K562 (cell line): ENCODE data around the gene SIRPA. TPM values are rescaled to one million over a fixed set of nuclear protein-coding genes. Genes with fewer than 3 reads are reported as not detected.

Source experiments
- CREB1 ChIP-seq, 2 experiments: sonication (generic) in 1 of 2; formaldehyde crosslinking in 1 of 2; IDR thresholded peaks; 2 replicates each; pipeline versions ENCODE4 v1.6.1 to v1.8.0; 2012 to 2022; ENCODE audit warnings: inconsistent platforms in 1 of 2, mild to moderate bottlenecking in 1 of 2, missing genetic modification reagents in 1 of 2, moderate library complexity in 1 of 2
- HNRNPLL ChIP-seq: fragments of 200-400 bp; formaldehyde crosslinking; IDR thresholded peaks from 2 replicates; pipeline ENCODE4 v1.6.1; 2017; ENCODE audit warnings: low read length, low read depth, mild to moderate bottlenecking; ENCODE audit not compliant: poor library complexity, severe bottlenecking
- HOMEZ ChIP-seq: fragments of 250-450 bp; sonication (Bioruptor Pico); IDR thresholded peaks from 2 replicates; pipeline ENCODE4 v1.4.0; 2020; ENCODE audit warnings: mild to moderate bottlenecking, moderate library complexity
- ILK ChIP-seq: fragments of 450-650 bp; IDR thresholded peaks from 2 replicates; pipeline ENCODE4 v1.6.1; 2016; ENCODE audit warnings: missing genetic modification characterization, low read depth, mild to moderate bottlenecking, missing compliant biosample characterization, moderate library complexity, borderline replicate concordance
- SRSF1 ChIP-seq: fragments of 200-400 bp; formaldehyde crosslinking; IDR thresholded peaks from 2 replicates; pipeline ENCODE4 v1.6.1; 2017; ENCODE audit warnings: mild to moderate bottlenecking, low read depth, low read length, moderate library complexity
- TAF7 ChIP-seq: fragments of 450-650 bp; IDR thresholded peaks from 2 replicates; pipeline ENCODE4 v1.6.1; 2016; ENCODE audit warnings: missing genetic modification characterization, missing compliant biosample characterization
- ZBTB1 ChIP-seq: sonication (generic); formaldehyde crosslinking; IDR thresholded peaks from 2 replicates; pipeline ENCODE4 v1.8.1; 2023; ENCODE audit warnings: missing genetic modification reagents, low read depth, mild to moderate bottlenecking, borderline replicate concordance
- ZBTB33 ChIP-seq: sonication (generic); formaldehyde crosslinking; IDR thresholded peaks from 2 replicates; pipeline ENCODE4 v1.8.1; 2023; ENCODE audit warnings: mild to moderate bottlenecking, missing genetic modification reagents
- ZFP30 ChIP-seq: fragments of 250-450 bp; sonication (Bioruptor Pico); IDR thresholded peaks from 2 replicates; pipeline ENCODE4 v1.8.0; 2022; ENCODE audit warnings: moderate library complexity, mild to moderate bottlenecking, inconsistent platforms, borderline replicate concordance
- ZNF143 ChIP-seq: sonication (generic); formaldehyde crosslinking; IDR thresholded peaks from 2 replicates; pipeline ENCODE4 v1.9.0; 2022; ENCODE audit warnings: mild to moderate bottlenecking, missing genetic modification reagents
- ZNF274 ChIP-seq: IDR thresholded peaks from 2 replicates; pipeline ENCODE4 v1.6.1; 2011; ENCODE audit warnings: low read depth, mild to moderate bottlenecking, low read length, moderate library complexity, borderline replicate concordance
- ZNF444 ChIP-seq: fragments of 250-450 bp; sonication (Bioruptor Pico); IDR thresholded peaks from 2 replicates; pipeline ENCODE4 v1.4.0; 2020; ENCODE audit warnings: mild to moderate bottlenecking, moderate library complexity
- ZNF740 ChIP-seq, 3 experiments: fragments of 200-800 bp in 1 of 3; sonication (Bioruptor generic) in 1 of 3; sonication (generic) in 1 of 3; formaldehyde crosslinking in 1 of 3; IDR thresholded peaks; 2 replicates each; pipeline versions ENCODE4 v1.6.1 to v1.8.0; 2016 to 2022; ENCODE audit warnings: mild to moderate bottlenecking in 2 of 3, missing compliant biosample characterization in 2 of 3, missing genetic modification characterization in 2 of 3, missing genetic modification reagents in 1 of 3
- polyA plus RNA-seq, 8 experiments: library from polyadenylated mRNA; depleted of rRNA in 4 of 8; stranded (reverse) in 5 of 8; unstranded in 3 of 8; fragments of >200 nt; fragmentation: Nextera tagmentation in 2 of 8; fragmentation: Illumina TruSeq in 1 of 8; extraction: Ambion mirVana in 2 of 8; extraction: Trizol in 1 of 8; gene quantifications; 2 replicates each; pipeline versions ENCODE4 v1.2.1 to v1.2.3, GENCODE V29; 2011 to 2014; ENCODE audit warnings: inconsistent platforms in 1 of 8, missing spikeins in 1 of 8
- total RNA-seq, 7 experiments: library from RNA; depleted of rRNA in 6 of 7; stranded (reverse); fragments of >200 nt in 6 of 7; fragmentation: Illumina TruSeq in 2 of 7; extraction: Trizol in 2 of 7; gene quantifications; 2 replicates each; pipeline versions ENCODE4 v1.2.1 to v1.2.3, GENCODE V29; 2011 to 2021; ENCODE audit warnings: low replicate concordance in 1 of 7
- TF ChIP-seq, protein P1 (sequence below): fragments of 250-450 bp; sonication (Bioruptor Pico); IDR thresholded peaks from 2 replicates; pipeline ENCODE4 v1.8.0; 2021; ENCODE audit warnings: borderline replicate concordance, mild to moderate bottlenecking, moderate library complexity; ENCODE audit not compliant: poor library complexity, severe bottlenecking
- TF ChIP-seq, protein P2 (sequence below), 3 experiments: fragments of 200-800 bp in 1 of 3; fragments of 250-450 bp in 1 of 3; fragments of 450-650 bp in 1 of 3; sonication (Bioruptor Pico) in 1 of 3; sonication (Bioruptor generic) in 1 of 3; formaldehyde crosslinking in 1 of 3; IDR thresholded peaks; 2 replicates each; pipeline versions ENCODE4 v1.6.1 to v1.8.0; 2016 to 2022; ENCODE audit warnings: mild to moderate bottlenecking in 2 of 3, missing genetic modification characterization in 2 of 3, missing compliant biosample characterization in 1 of 3, moderate library complexity in 1 of 3

SIRPA gene
- total and polyA plus RNA-seq, 9 of the 15 experiments (the other 6 are each of a cell fraction or from before 2014, with no cell fraction given) = 0.01 to 0.40 (median 0.11) TPM; not detected in 2

DNA sequence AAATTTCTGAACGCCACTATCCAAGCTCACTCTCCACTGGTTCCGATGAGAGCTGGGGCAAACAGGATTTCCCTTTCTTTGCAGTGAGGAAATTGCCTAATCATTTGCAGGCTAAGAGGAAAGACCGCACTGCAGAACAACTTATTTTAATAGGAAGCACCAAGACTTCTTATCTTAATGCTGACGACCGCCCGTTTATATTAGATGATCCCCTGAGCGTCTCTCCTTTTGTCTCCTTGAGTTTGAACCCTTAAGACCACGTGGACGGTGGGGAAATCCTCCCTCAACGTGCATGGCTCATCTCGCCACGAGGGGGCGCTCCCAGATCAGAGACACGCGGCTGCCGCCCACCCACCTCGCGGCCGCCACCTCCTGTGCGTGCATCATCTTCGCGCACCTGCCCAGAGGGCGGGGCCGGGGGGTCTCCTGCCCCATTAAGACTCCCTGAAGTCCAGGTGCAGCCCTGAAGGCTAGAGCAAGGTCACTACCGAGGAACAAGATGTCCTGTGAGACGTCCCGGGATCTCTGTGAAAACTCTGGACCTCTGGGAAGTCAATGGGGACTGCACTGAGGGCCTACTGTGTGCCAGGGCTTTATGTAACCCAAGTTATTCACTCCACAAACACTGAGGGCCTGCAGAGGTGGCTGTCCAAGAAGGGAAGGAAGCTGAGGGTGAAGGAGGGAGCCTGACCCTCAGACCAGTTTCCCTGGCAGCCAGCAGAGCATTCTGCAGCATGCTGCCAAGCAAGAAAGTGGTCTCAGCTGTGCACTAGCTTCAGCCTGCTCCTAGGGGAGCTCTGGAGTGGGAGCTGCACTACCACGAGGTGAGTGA is 70.5 kb downstream of the SIRPA start (continued):
- no peak for TF ChIP-seq CREB1 (IDR thresholded peaks at IDR 0.05)
- no peak for TF ChIP-seq CREB1 (CRISPR knock-in tag; IDR thresholded peaks at IDR 0.05)
- TF ChIP-seq, protein P1, sequence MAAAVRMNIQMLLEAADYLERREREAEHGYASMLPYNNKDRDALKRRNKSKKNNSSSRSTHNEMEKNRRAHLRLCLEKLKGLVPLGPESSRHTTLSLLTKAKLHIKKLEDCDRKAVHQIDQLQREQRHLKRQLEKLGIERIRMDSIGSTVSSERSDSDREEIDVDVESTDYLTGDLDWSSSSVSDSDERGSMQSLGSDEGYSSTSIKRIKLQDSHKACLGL (CRISPR knock-in tag) = no peak
- TF ChIP-seq, protein P2, sequence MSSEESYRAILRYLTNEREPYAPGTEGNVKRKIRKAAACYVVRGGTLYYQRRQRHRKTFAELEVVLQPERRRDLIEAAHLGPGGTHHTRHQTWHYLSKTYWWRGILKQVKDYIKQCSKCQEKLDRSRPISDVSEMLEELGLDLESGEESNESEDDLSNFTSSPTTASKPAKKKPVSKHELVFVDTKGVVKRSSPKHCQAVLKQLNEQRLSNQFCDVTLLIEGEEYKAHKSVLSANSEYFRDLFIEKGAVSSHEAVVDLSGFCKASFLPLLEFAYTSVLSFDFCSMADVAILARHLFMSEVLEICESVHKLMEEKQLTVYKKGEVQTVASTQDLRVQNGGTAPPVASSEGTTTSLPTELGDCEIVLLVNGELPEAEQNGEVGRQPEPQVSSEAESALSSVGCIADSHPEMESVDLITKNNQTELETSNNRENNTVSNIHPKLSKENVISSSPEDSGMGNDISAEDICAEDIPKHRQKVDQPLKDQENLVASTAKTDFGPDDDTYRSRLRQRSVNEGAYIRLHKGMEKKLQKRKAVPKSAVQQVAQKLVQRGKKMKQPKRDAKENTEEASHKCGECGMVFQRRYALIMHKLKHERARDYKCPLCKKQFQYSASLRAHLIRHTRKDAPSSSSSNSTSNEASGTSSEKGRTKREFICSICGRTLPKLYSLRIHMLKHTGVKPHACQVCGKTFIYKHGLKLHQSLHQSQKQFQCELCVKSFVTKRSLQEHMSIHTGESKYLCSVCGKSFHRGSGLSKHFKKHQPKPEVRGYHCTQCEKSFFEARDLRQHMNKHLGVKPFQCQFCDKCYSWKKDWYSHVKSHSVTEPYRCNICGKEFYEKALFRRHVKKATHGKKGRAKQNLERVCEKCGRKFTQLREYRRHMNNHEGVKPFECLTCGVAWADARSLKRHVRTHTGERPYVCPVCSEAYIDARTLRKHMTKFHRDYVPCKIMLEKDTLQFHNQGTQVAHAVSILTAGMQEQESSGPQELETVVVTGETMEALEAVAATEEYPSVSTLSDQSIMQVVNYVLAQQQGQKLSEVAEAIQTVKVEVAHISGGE (CRISPR knock-in tag; IDR thresholded peaks at IDR 0.05) = no peak
- no peak for TF ChIP-seq SRSF1
- TF ChIP-seq ZNF444 (CRISPR knock-in tag) = no peak
- no peak for TF ChIP-seq ZFP30 (CRISPR knock-in tag)
- TF ChIP-seq ZNF740 (CRISPR knock-in tag; IDR thresholded peaks at IDR 0.05) = peak; percentile 62; the same call in 1 of the 2 replicates
- no peak for TF ChIP-seq ZNF740 (tag; IDR thresholded peaks at IDR 0.05)
- TF ChIP-seq ILK (tag) = no peak
- TF ChIP-seq TAF7 (tag) = no peak
- no peak for TF ChIP-seq HNRNPLL
- TF ChIP-seq HOMEZ (CRISPR knock-in tag) = no peak
- no peak for TF ChIP-seq ZBTB33
- no peak for TF ChIP-seq ZNF143 (CRISPR knock-in tag)
- no peak for TF ChIP-seq ZBTB1 (CRISPR knock-in tag)
- TF ChIP-seq ZNF274 = no peak
